Left renal cortex interstitium (tissue), 4 donors: ENCODE data around the gene NAA80. TPM values are rescaled to one million over a fixed set of nuclear protein-coding genes. Genes with fewer than 3 reads are reported as not detected.

Source experiments
- DNase-seq, 4 donors: peaks; one replicate each; pipeline ENCODE4 v3.0.0-alpha.2; 2013; ENCODE audit warnings: low read depth in 4 of 4, low spot score in 2 of 4, missing footprints in 1 of 4
- polyA plus RNA-seq, 4 donors: library from polyadenylated mRNA; unstranded; fragments of 120-200 nt; gene quantifications; one replicate each; pipeline ENCODE4 v1.2.1, GENCODE V29; 2013; ENCODE audit not compliant: insufficient read length in 4 of 4

The NAA80 gene
- polyA plus RNA-seq, 4 donors, result 7.3 to 13.0 (median 10.3) TPM

DNA sequence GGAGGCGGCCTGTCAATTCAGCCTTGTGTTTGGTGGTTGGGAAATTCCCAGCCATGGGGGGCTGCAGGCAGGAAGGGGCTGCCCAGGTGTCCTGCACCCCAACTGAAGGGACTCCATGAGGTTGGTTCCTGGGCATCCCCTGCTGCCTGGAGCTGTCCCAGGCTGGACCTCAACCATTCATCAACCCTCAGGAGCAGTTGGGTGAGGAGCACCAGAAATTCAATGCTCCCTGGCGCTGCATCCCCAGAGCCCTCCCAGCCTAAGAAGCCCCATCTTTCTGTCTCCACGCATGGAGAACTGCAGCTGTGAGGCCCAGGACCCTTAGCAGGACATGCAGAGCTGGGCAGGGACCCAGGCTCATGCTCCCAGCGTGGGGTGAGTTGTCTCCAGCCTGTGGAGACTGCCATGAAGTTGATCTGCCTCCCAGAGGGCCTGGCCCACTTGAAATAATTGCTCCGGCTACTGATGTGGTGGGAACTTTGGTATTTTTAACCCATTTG, 38.2 kb downstream of the NAA80 start:
- no peak for DNase-seq

DNA sequence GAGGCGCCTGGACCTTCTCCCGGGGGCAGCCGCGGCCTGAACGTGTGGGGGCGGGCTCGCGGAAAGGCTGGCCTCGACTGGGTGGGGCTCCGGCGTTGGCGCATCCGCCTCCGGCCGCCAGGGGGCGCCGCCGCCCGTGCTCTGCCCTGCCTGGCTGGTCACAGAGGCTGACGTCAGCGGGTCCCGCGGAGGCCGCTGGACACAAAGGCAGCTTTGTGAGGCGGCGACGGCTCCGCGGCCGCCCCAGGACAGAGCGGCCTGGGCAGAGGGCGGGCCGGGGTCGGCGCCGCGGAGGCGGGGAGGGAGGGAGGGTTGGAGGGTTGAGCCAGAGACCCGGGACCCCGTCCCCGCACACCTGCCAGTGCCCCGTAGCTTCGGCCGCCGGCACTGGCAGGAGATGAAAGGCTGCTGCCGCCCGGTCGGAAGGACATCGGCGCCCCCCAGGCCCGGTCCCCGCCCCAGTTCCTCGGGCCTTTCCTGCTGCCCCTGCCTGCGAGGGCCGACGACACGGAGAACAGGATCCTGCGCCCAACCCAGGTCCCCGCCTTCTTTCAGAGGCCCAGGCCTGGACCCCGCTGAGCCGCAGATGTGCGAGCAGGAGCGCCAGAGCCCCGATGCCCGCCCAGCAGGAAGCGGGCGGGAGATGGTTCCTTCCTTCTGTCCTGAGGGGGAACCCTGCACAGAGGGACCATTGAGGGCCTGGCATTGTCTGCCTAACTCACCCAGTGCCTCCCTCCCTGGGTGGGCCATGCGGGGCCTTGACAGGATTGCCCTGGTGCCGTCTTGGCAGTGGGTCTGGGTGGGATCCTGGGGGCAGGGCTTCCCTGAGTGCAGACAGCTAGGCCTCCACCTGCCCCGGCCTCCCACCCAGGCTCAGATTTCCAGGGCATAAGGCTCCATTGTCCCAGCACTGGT, 38.9 kb downstream of the NAA80 start:
- DNase-seq, result peak in 3 of 4 donors; percentile 85 to 88 (median 87)

- DNase-seq, result no peak
These were observed 39.7 kb downstream of the NAA80 start for GRCh38 chr3:50259432-50260026.

DNA sequence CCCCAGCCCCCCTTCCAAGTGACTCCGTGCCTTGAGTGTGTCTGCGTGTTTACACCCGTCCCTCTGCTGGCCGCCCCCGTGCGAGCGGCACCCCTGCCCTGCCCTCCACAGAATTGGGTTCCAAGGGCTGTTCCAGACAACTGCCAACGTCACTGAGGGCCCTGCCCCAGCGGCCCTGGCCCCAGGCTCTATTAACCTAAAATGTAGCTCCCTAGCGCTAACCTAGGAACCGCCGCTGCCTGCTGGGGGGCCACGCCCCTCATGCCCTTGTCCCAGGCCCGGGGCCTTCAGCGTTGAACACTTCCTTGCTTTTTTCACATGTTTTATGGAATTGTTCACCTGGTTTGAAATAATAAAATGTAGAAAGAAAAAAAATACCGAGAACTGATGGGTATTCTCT, 40.2 kb downstream of the NAA80 start:
- DNase-seq, result no peak

DNA sequence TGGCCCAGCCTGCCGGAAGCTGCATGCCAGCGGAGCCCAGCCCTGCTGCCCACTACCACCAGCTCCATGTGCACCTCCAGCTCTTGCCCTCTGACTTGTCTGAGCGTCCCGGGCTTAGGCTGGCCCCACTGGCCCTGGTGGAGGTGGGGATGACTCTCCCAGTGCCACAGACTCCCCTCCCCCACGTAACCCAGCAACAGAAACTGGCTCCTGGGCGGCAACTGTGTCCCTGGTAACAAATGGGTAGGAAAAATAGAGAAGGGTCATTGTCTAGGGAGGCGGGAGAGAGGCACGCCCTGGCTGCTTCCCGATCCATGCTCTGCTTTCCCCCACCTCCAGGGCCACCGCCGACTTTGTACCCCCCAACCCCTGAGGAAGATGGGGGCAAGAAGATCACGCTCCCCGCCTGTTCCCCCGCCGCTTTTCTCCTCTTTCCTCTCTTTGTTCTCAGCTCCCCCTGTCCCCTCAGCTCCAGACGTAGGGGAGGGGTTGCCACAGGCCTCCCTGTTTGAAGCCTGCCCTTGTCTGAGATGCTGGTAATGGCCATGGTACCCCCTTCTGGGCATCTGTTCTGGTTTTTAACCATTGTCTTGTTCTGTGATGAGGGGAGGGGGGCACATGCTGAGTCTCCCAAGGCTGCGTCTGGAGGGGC, 41.0 kb downstream of the NAA80 start:
- DNase-seq, result no peak

- no peak for DNase-seq
These were observed 42.0 kb downstream of the NAA80 start for GRCh38 chr3:50256978-50257890.

DNA sequence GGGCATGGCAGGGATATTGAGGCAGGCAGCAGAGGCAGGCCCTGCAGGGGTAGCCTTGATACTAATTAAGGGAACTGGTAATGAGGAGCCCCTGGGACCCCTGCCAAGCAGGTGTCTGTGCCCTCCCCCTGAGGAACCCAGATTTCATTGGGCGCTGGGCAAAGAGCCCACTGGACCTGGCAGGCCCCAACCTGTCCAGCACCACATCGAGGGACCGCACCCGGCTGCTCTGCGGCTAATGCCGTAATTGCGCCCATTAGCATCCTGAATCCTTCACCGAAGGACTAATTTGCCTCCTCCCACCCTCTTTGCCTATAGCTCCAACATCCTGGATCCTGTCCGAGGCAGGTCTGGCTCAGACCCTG, 44.0 kb downstream of the NAA80 start:
- no peak for DNase-seq

- no peak for DNase-seq
These were observed 44.5 kb downstream of the NAA80 start for GRCh38 chr3:50254577-50255250.

DNA sequence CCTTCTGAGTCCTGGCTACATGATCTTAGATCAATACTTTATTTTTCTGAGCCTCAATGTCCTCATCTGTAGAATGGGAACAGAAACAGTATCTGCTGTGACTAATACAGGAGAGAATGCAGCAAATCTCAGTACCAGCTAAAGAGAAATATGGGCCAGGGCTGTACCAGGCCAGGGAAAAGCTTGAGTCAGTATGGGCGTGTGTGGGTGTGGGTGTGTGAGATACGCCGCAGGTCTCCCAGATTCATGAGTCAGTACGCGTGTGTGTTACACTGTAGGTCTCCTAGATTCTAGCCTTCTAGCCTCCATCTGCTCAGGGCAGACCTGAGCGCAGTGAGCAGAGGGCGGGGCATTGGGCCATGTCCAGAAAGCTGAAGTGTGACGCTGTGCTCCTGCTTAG, 48.0 kb downstream of the NAA80 start:
- DNase-seq, result no peak

DNA sequence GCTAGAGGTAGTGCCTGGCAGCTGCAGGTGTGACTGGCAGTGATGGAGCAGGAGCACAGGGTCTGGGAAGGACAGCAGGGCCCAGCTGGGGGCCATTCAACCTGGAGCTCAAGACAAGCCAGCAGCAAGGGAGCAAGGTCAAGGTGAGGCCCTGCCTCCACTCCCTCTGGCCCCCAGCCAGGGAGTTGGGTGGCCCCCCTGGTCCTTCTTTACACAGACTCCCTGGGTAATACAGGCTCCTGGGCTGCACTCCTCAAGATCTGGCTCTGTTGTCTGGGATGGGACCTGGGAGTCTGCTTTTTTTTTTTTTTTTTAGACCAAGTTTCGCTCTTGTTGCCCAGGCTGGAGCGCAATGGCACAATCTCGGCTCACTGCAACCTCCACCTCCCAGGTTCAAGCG, 48.7 kb downstream of the NAA80 start:
- DNase-seq, result no peak

DNA sequence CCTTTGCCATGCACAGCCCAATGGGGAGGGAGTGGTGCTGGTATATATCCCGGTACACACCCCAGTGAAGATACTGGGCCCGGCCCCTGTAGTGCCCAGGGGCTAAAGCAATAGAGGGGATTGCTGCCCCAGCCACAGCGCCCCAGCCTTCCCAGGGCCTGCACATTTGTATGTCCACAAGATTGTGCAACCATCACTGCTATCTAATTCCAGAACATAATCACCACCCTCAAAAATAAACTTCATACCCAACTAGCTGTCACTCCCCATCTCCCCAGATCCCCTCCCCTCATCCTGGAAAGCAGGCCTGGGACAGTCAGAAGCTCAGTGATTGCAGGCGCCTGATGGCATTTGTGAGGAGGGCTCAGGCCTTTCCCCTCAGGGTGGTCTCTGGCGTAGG, 49.7 kb downstream of the NAA80 start:
- no peak for DNase-seq

DNA sequence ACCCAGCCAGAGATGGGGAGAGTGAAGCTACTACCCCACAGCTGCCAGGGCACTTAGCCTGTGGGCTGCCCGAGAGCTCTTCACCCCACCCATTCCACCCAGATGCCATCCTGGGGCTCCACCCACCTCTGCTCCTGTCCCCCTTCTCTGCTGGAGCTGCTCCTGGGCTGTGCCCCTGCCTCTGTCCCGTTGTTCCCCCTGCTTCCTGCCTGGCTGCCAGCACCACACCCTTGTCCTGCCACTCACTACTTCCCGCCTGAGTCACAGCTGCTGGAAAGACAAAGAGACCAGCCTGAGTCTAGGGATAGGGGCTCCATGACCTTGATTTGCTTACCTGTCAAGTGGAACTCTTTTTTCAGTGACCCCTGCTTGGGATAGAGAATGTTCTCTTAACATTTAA, 50.8 kb downstream of the NAA80 start:
- DNase-seq, result no peak

- no peak for DNase-seq
These were observed 52.7 kb downstream of the NAA80 start for GRCh38 chr3:50246517-50246954.

Other genes with a start within 250 kb of the NAA80 start
- gene RBM5, start 210.5 kb downstream of the NAA80 start, polyA plus RNA-seq, result 100 to 1,000 TPM; 202 to 421 (median 311) TPM
- gene SEMA3F, start 144.1 kb downstream of the NAA80 start, polyA plus RNA-seq, result 100 to 1,000 TPM in 1 of 4 donors, 10 to 100 TPM in 3; 68.6 to 101 (median 80.4) TPM
- not detected for gene GNAT1, start 107.8 kb downstream of the NAA80 start, polyA plus RNA-seq
- gene SLC38A3, start 94.1 kb downstream of the NAA80 start, polyA plus RNA-seq, result 1 to 10 TPM; 4.4 to 8.4 (median 7.8) TPM
- gene GNAI2, start 63.2 kb downstream of the NAA80 start, polyA plus RNA-seq, result 100 to 1,000 TPM; 176 to 232 (median 220) TPM
- 100 to 1,000 TPM in 3 of 4 donors, 10 to 100 TPM in 1; 71.0 to 119 (median 108) TPM for gene SEMA3B, start 30.3 kb downstream of the NAA80 start, polyA plus RNA-seq
- gene LSMEM2, start 20.3 kb downstream of the NAA80 start, polyA plus RNA-seq, result under 1 TPM; 0.25 to 0.82 (median 0.53) TPM
- 10 to 100 TPM; 34.8 to 51.9 (median 48.5) TPM for gene IFRD2, start 7.0 kb downstream of the NAA80 start, polyA plus RNA-seq
- gene HYAL3, start within 50 bp of the NAA80 start, polyA plus RNA-seq, result 1 to 10 TPM; 2.8 to 4.3 (median 3.6) TPM
- gene HYAL1, start 4.2 kb upstream of the NAA80 start, polyA plus RNA-seq, result 1 to 10 TPM; 6.4 to 7.8 (median 7.4) TPM
- 100 to 1,000 TPM in 1 of 4 donors, 10 to 100 TPM in 3; 63.2 to 101 (median 74.4) TPM for gene HYAL2, start 23.3 kb upstream of the NAA80 start, polyA plus RNA-seq
- gene TUSC2, start 28.8 kb upstream of the NAA80 start, polyA plus RNA-seq, result 10 to 100 TPM; 23.8 to 32.6 (median 25.6) TPM
- 10 to 100 TPM; 16.7 to 22.7 (median 21.2) TPM for gene RASSF1, start 41.4 kb upstream of the NAA80 start, polyA plus RNA-seq
- gene ZMYND10, start 46.3 kb upstream of the NAA80 start, polyA plus RNA-seq, result 1 to 10 TPM; 3.1 to 5.1 (median 4.4) TPM
- gene NPRL2, start 51.4 kb upstream of the NAA80 start, polyA plus RNA-seq, result 10 to 100 TPM; 30.1 to 33.1 (median 32.2) TPM
- gene CYB561D2, start 51.5 kb upstream of the NAA80 start, polyA plus RNA-seq, result 10 to 100 TPM; 13.7 to 17.7 (median 15.0) TPM
- gene TMEM115, start 60.1 kb upstream of the NAA80 start, polyA plus RNA-seq, result 10 to 100 TPM; 33.8 to 52.1 (median 42.6) TPM
- 10 to 100 TPM; 13.3 to 18.6 (median 16.3) TPM for gene CACNA2D2, start 204.2 kb upstream of the NAA80 start, polyA plus RNA-seq